Activated T-cell treated with anti-CD3 and anti-CD28 coated beads, Interleukin-2, amount 50 U/mL, for 48 hours (primary cell): ENCODE measurements around the gene OASL.
"Not testable (repeated sequence)": the region's sequence is repeated elsewhere in the genome, so short reads cannot be mapped to it uniquely, and the experiment has no call there.

Source experiments
- DNase-seq, 2 experiments: peaks; one replicate each; pipeline ENCODE4 v3.0.0-alpha.2; 2020

Gene OASL, protein sequence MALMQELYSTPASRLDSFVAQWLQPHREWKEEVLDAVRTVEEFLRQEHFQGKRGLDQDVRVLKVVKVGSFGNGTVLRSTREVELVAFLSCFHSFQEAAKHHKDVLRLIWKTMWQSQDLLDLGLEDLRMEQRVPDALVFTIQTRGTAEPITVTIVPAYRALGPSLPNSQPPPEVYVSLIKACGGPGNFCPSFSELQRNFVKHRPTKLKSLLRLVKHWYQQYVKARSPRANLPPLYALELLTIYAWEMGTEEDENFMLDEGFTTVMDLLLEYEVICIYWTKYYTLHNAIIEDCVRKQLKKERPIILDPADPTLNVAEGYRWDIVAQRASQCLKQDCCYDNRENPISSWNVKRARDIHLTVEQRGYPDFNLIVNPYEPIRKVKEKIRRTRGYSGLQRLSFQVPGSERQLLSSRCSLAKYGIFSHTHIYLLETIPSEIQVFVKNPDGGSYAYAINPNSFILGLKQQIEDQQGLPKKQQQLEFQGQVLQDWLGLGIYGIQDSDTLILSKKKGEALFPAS

DNA sequence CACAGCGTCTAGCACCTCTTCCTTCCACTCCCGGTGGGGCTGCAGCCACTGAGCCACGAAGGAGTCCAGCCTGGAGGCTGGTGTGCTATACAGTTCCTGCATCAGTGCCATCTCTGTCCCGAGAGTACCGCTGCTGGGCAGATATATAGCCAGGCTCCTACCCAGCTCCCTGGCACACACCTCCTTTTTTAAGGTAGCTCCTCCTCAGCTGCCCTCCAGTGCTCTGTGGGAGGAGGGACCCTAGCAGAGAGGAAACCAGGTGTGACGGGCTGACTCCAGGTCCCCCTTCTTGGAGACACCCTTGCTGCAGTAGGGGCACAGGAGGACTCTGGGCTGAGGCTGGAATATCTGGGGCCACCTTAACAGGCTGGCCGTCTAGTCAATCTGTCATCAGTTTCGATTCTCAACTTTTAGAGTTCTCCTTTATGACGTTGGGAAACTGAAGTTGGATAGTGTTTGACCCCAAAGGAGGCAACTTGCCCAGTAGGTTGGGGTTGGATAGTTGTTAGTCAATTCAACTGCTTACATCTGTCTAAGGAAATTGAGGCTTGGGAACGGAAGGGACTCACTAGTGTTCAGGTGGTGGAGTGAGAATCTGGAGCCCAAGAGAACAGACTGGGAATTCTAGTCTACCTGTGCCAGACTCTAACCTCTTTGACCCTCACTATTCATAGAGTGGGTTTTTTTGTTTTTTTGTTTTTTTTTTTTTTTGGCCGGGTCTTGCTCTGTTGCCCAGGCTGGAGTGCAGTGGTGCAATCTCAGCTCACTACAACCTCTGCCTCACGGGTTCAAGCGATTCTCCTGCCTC, at the start of gene OASL:
OASL (minus strand) TSS at position 386 of the 808 bp plus-strand sequence; CDS start at position 111, 275 bp downstream.
- DNase-seq, result peak; percentile 75 to 78

DNA sequence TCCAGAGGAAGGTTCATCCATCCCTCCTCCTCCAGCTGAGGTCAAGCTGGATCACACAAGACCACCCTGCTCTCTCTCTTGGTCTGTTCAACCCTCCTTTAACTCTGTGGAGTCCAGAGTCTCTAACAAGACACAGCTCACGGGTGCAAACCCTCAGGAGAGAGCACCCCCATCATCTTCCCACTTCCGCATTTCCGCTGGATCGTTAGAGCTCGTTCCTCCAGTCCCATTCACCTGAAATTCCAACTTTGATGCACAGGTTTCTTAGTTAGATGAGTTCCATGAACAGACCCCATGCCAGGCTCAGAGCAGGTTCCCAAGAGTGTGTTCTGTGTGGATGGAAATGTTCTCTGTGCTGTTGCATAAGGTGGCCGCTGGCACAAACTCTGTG, 49.1 kb upstream of the OASL start:
- no peak for DNase-seq

DNA sequence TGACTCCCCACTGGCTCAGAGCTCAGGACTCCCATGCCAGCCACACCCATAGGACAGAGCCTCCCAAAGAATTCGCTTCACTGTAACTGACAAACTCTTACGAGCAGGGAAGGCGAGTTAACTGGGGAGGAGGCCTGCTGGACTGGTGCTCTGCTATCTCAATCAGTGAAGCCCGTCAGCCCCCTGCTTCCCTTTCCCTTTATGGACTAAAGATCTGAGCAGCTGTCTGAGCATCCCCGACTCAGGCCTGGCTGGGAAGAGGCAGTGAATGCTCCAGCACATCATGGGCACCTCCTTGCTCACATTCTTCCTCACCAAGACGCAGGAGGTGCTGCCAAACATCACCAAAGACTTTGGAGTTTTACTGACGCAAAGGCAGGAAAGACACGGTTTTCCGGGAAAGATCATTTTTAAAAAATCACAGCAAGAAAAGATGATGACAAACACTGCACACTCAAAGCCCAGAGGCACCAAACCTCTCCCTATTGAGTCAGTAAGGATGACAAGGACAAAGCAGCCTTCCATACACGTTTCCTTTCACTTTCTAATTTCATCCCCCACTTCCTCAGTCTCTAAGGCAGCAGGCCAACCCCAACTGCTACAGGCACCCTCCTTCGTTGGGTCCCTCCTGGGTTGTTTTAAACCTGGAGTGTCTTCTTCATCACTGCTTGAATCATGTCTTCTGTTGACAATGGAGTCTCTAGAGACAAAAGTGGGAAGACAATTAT, 48.6 kb upstream of the OASL start:
- DNase-seq, result no peak

DNA sequence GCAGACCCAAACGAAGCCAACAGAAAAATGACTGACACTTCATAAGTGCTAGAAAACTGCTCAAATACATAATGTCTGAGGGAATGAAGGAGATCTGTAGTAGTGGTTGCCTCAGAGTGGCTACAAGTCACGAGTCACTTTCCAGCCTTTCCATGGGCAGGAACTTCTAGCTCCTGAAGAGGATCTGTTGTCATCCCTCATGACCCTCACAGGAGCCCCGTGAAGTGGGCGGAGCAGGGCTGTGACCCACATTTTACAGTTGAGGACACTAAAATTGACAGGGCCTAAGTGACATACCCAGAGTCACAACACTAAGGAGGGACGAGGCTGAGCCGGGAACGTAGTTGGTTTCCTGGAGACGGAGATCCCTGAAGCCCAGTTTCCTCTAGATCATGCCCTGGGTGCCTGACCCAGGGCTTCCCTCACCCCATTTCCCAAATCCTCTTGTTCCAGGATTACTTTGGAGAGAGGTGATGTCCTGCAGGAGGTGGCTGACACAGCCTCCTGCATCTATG, 47.8 kb upstream of the OASL start:
- no peak for DNase-seq

DNA sequence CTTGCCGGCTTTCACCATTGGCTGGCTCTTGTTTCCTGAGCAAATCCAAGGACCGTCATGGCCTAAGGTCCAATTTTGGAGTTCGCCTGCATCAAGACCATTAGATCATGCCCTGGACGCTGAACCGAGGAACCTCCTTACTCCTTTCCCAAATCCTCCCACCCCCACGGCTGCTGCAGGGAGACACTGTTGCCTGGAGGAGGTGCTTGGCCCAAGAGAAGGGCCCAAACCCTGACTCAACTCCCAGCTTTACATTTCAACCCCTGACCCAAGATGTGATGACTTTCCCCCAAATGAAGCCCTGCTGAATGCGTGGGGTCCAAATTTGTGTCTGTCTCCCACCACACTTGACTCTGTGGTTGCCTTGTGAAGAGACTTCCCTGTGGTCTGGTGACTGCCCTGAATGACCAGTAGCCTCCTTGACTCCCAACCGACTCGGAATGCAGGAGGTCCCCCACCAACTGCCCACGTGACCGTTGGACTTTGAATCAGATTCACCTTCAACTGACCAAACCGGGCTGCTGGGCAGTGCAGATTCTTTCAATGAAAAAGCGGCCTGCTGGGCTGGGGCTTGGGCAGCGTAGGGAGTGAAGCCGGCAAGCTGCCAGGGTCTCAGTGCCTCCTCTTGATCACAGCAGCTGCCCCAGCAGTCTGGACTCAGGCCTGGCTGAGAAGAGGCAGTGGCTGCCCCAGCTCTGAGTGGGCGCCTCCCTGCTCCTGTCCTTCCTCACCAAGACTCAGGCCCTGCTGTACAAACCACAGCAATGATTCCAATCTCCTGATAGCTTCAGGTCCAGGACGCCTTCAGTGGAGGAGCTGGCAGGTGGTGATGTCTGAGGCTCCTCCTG, 46.7 kb upstream of the OASL start:
- no peak for DNase-seq

DNA sequence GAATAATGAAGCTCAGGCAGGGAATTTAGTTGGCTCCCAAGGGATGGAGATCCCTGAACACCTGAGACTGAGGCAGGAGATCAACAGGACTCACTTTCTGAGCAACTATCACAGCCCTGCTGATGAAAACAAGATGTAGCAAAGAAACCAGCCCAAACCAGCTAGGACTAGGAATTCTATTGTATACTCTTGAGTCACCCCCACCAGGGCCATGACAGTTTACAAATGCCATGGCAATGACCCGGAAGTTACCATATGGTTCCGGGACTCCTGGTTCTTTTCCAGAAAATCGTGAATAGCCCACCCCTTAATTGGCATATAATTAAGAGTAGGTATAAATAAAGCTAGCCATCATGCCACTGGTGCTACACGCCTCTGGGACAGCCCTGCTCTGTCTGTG, 46.0 kb upstream of the OASL start:
- no peak for DNase-seq

DNA sequence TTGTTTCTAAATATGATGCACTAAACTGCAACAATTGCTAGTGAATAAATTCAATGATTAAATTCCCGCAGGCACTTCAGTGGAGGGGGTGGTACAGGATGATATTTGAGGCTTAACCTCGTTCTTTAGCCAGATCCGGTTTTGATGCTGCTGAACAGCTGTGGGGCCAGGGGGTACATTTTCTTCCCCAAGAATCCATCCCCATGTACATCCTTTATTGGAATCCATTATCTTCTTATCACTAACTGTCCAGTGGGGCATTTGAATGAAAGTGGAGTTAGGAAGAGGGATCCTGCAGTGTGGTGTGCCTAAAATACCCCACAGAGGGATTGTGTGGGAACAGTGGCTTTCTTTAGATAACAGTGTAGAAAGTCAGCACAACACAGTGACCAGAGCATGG, 45.2 kb upstream of the OASL start:
- DNase-seq, result no peak

DNA sequence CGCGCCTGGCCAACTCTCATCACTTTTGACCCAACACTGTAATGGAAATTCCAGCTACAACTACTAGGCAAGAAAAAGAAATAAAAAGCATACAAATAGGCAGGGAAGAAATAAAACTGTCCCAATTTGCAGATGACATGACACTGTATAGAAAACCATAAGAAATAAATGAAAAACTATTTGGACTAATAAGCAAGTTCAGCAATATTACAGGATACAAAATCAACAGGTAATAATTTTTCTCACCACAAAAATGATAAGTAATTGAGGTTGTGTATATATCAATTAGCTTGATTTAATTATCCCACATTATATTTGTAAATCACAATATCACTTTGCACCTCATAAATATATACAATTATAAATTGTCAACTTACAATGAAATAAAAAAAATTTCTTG, 41.9 kb upstream of the OASL start:
- no peak for DNase-seq

DNA sequence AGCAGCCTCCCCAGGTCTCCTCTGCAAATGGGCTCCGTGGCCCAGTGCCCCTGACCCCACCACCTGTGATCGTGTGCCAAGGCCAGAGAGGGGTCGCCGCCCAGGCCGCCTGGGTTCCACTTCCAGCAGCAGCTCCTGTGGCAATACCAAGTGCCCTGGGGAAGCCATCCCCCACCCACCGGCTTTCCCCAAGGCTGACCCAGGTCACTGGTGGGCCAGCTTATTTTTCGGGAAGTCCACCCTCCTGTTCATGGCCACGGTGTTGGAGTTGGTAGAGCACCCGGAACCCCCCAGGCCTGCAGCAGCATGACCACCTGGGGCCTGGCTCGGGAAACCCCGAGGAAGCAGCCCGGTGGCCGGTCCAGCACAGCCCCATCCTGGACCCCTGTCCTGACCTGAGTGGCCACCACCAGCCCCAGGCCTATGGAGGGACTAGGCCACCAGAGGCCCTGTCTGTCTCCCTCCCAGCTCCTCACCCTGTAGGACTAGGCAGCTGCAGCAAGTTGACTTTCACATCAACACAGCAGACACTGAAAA, 40.8 kb upstream of the OASL start:
- no peak for DNase-seq

DNA sequence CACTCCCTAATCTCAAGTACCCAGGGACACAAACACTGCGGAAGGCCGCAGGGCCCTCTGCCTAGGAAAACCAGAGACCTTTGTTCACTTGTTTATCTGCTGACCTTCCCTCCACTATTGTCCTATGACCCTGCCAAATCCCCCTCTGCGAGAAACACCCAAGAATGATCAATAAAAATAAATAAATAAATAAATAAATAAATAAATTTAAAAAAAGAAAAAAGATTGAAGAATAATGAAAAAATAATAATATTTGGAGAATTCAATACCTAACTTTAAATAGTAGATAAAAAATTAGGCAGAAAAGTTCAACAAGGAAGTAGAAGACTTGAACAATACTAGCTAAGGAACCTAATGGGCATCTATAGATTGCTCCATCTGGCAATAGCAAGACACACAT, 38.4 kb upstream of the OASL start:
- not testable (repeated sequence) for DNase-seq

DNA sequence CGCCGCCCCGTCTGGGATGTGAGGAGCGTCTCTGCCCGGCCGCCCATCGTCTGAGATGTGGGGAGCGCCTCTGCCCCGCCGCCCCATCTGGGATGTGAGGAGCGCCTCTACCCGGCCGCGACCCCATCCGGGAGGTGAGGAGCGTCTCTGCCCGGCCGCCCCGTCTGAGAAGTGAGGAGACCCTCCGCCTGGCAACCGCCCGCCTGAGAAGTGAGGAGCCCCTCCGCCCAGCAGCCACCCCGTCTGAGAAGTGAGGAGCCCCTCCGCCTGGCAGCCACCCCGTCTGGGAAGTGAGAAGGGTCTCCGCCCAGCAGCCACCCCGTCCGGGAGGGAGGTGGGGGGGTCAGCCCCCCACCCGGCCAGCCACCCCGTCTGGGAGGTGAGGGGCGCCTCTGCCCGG, 36.9 kb upstream of the OASL start:
- not testable (repeated sequence) for DNase-seq

DNA sequence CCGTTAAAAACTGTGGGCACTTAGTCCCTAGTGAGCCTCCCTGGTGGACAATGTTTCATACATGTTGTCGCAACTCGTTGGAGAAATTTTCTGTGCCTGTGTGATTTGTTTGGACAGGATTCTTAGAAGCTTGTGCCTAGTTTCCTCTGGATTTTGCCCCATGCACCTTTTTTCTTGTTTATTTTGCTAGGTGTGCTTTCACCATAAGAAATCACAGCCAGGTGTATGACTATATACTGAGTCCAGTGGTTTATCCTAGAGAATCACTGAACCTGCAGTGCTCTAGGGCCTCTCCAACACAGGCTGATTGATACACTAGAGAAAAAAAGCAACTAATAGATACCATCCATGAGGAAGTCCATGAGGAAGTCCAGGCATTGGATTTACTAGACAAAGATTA, 33.1 kb upstream of the OASL start:
- DNase-seq, result no peak

DNA sequence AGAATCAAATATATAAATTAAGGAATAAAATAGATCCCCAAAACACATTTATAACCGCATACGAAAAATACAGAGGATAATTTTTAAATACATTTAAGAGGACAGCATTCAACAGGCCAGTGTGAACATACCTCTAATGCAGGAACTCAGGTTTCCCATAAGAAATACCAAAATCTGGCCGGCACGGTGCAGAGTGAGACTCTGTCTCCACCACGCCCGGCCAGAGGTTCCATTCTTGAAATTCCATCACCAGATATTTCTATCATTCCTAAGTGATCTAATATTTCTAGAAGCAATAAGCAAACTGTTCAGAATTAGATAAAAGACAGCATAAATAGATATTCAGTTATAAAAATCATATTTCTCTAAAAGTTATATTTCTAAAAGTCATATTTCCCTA, 30.2 kb upstream of the OASL start:
- no peak for DNase-seq

DNA sequence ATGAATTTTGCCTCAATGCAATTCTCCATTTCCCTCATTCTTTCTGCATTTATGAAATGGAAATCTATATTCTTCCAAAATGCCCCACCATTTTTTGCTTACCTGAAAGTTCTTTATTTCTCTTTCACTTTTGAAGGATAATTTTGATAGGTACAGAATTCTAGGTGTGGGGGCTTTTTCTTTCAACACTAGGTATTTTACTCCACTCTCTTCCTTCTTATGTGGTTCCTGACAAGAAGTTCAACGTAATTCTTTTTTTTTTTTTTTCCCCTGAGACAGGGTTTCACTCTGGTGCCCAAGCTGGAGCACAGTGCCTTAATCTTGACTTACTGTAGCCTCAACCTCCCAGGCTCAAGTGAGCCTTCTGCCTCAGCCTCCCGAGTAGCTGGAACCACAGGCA, 26.3 kb upstream of the OASL start:
- no peak for DNase-seq

DNA sequence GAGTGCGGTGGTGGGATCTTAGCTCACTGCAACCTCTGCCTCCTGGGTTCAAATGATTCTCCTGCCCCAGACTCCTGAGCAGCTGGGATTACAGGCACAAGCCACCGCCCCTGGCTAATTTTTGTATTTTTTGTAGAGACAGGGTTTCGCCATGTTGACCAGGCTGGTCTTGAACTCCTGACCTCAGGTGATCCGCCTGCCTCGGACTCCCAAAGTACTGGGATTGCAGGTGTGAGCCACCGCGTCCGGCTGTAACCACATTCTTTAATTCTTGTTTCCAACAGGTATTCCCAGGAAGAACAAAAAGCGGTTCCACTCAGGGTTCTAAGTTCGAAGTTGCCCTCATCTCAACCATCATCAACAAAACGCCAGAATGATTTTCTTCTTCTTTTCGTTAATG, 25.5 kb upstream of the OASL start:
- not testable (repeated sequence) for DNase-seq

DNA sequence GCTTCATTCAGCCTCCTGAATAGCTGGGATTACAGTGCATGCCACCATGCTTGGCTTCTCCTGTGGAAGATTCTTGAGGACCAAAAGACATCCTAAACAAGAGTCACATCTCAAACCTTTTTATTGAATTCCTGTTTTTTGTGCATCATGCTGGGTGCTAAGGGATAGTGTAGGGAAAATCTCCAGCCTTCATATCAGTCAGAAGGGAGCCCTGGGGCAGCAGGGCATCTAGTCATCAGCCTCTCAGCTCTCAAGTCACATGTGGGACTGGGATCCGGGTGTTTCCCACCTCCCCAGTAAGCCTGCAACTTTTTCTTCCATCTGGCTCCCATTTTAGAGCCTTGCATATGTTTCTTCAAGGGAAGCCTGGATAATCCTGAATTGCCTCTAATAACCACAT, 25.1 kb upstream of the OASL start:
- DNase-seq, result no peak

DNA sequence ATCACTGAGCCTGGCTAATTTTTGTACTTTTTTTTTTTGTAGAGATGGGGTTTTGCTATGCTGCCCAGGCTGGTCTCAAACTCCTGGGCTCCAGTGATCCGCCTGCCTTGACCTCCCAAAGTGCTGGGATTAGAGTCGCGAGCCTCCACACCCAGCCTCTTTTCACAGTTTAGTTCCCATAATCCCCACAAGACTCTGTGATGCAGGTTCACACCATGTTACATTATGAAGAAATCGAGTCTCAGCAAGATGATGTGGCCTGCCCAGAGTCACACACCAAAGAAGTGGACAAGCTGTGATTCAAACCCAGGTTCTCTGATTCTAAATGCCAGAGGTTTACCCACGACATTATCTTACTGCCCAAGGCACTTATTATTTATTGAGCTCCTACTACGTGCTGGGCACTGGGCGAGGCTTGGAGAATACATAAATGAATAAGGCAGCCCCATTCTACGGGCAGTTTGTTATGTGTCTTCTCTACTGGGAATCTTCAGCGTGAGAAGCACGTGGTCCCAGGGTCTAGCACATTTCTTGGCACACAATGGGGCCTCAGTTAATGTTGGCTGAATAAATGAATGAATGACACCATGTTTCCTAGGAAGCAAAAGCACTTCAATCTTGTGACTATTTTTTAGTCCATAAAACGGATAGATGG, 23.5 kb upstream of the OASL start:
- DNase-seq, result no peak

DNA sequence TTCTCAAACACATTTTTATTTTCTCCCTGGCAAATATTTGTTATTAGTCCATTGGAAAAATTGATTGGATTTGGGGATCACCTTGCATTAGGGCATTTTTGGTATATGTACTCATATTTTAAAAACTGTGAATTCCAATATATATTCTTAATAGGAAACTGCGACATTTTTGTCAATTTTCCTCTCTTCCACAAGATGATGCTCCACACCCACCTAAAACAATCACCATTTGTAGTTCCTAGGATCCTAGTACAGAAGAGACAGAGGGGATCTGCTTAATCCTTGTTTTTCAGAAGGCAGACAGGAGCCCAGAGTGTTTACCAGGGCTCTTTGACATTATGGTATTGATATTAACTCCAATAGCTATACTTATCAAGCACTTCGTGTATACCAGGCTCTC, 22.8 kb upstream of the OASL start:
- DNase-seq, result no peak

DNA sequence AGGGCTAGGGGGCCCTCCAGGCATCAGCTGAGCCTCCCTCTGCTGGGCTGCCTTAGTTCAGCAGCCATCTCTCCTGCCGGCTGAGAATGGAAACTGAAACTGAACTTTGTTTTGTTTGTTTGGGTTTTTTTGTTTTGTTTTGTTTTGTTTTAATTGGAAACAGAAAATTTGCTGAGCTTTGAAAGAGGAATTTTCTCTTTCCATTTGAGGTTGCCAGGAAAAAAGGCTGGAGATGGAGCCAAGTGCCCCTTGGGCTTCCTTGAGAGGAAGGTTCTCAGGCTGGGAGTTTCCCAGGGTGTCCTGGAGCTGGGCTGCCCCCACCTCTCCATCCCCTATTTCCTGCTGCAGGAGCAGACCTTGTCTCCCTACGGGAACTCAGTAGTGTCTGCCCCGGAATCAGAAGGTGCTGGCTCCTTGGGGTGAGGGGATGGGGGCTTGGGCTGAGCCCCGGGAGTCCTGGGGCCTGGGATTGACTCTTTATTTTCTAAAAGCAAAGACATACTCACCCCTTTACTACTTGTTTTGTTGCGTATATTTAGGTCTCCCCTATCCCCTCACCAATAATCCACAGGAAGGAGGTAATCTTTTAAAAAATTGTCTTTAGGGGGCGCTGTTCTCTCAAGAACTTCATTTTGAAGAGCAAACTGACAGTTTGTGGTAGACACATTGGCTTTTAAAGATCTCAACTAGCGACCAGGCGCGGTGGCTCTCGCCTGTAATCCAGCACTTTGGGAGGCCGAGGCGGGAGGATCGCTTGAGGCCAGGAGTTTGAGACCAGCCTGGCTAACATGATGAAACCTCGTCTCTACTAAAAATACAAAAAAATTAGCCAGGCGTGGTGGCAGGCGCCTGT, 21.3 kb upstream of the OASL start:
- peak; percentile 53 to 61 for DNase-seq
